GM12875 (cell line): ENCODE data around the gene NT5M.

Experiments
- H3K4me3 ChIP-seq: one replicate; pipeline ENCODE4 v1.5.1; 2011; ENCODE audit warnings: low read depth, low read length, control low read depth
- CTCF ChIP-seq: IDR thresholded peaks from 2 replicates; pipeline ENCODE4 v1.5.1; 2011; ENCODE audit warnings: low read depth, mild to moderate bottlenecking, control low read depth, inconsistent platforms, low read length, moderate library complexity, borderline replicate concordance; ENCODE audit not compliant: insufficient read depth

Gene NT5M

GRCh38 chr17:17320188-17320910 lies 17.2 kb downstream of the NT5M start:
- no peak for TF ChIP-seq CTCF
- H3K4me3 ChIP-seq = no peak overlapping the region

DNA sequence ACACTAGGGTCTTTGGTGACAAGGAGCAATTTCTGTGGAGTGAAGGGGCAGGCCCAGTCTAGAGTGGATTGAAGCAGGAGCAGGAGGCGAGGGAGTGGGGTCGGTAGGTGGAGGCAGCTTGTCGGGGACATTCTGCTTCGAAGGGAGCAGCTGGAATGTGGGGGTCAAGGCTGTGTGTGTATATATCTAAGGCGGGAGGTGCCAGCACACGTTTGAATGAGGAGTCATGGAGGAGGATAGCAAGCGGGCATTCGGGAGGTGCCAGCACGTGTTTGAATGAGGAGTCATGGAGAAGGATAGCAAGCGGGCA lies 17.7 kb downstream of the NT5M start:
- no peak overlapping the region for H3K4me3 ChIP-seq
- no peak for TF ChIP-seq CTCF

- TF ChIP-seq CTCF = no peak
- no peak overlapping the region for H3K4me3 ChIP-seq
Measured at GRCh38 chr17:17321356-17322025, 18.3 kb downstream of the NT5M start.

GRCh38 chr17:17322516-17323510 lies 19.6 kb downstream of the NT5M start:
- H3K4me3 ChIP-seq = no peak overlapping the region
- no peak for TF ChIP-seq CTCF

- TF ChIP-seq CTCF = no peak
- H3K4me3 ChIP-seq = no peak overlapping the region
Measured at GRCh38 chr17:17324616-17325015, 21.4 kb downstream of the NT5M start.

GRCh38 chr17:17325228-17325627 lies 22.1 kb downstream of the NT5M start:
- no peak overlapping the region for H3K4me3 ChIP-seq
- no peak for TF ChIP-seq CTCF
